ENCODE data around the gene SIVA1. TPM values are rescaled to one million over a fixed set of nuclear protein-coding genes. Genes with fewer than 3 reads are reported as not detected.

SIVA1 gene
- polyA plus RNA-seq, 1 of the 3 experiments (the other 2 are of a cell fraction), result 137 TPM

- no peak overlapping the region for H3K27ac ChIP-seq (ENCODE audit: low read depth in 2 of 2, low read length in 1 of 2)
- CTCF ChIA-PET, result interaction anchor here (1.6 to 2.2 kb wide), 3 partner anchors 10 to 45 kb away, joined by 5 to 19 read pairs (median 6); no protein-coding TSS in a partner anchor
- no peaks in the 10 kb centered on the region for H3F3A ChIP-seq (replicated peaks; ENCODE audit: insufficient read depth)
- H3K4me1 ChIP-seq (ENCODE audit: control insufficient read depth in 1 of 2, insufficient read depth in 2 of 2, low read depth in 1 of 2, low read length in 1 of 2), result no peaks in the 10 kb centered on the region
- H3K9ac ChIP-seq, result no peak overlapping the region
- peaks cover 54% of the 10 kb centered on the region for H4K20me1 ChIP-seq (ENCODE audit: insufficient read depth)
- no peaks in the 10 kb centered on the region for H3K27me3 ChIP-seq (ENCODE audit: insufficient read depth)
- peaks cover 18% of the 10 kb centered on the region for H3K79me2 ChIP-seq (ENCODE audit: insufficient read depth)
- H3K4me2 ChIP-seq, result no peak overlapping the region
- no peaks in the 10 kb centered on the region for H3K9me3 ChIP-seq
- WGBS (ENCODE audit: low lambda C conversion rate), result 100% methylated on average over 5 of the region's 24 CpGs
- POLR2A ChIA-PET, result no interaction called here
- H2AFZ ChIP-seq (ENCODE audit: low read depth), result no peak overlapping the region
- no peak for TF ChIP-seq POLR2AphosphoS5 (IDR thresholded peaks at IDR 0.05; ENCODE audit: low read depth, low read length)
- TF ChIP-seq FOSL2 (IDR thresholded peaks at IDR 0.05; ENCODE audit: borderline replicate concordance, low read depth), result no peak
- TF ChIP-seq FOXJ3 (CRISPR knock-in tag; IDR thresholded peaks at IDR 0.05), result no peak
- no peak for TF ChIP-seq RCOR1 (IDR thresholded peaks at IDR 0.05; ENCODE audit: low read length)
- H3K4me3 ChIP-seq (ENCODE audit: low read depth in 2 of 2, low read length in 1 of 2), result no peak overlapping the region
- H3K9me2 ChIP-seq, result no peaks in the 10 kb centered on the region
- peaks cover 4 to 41% of the 10 kb centered on the region in 2 experiments for H3K36me3 ChIP-seq (replicated peaks in 1 of 2; ENCODE audit: control insufficient read depth in 1 of 2, insufficient read depth in 2 of 2, low read length in 1 of 2)
- no peak for DNase-seq
Observed at GRCh38 chr14:104780513-104781030, 27.6 kb downstream of the SIVA1 start.

GRCh38 chr14:104781271-104782077, 28.5 kb downstream of the SIVA1 start:
- H4K20me1 ChIP-seq (ENCODE audit: insufficient read depth), result peaks cover 51% of the 10 kb centered on the region
- no peaks in the 10 kb centered on the region for H3K27me3 ChIP-seq (ENCODE audit: insufficient read depth)
- H3F3A ChIP-seq (replicated peaks; ENCODE audit: insufficient read depth), result no peaks in the 10 kb centered on the region
- H3K4me3 ChIP-seq (ENCODE audit: low read depth in 2 of 2, low read length in 1 of 2), result no peak overlapping the region
- no peak for DNase-seq
- CTCF ChIA-PET, result interaction anchor here (1.2 to 1.6 kb wide), 4 partner anchors 13 to 45 kb away, joined by 3 to 6 read pairs (median 4); no protein-coding TSS in a partner anchor
- no peaks in the 10 kb centered on the region for H3K9me2 ChIP-seq
- H3K36me3 ChIP-seq (replicated peaks in 1 of 2; ENCODE audit: control insufficient read depth in 1 of 2, insufficient read depth in 2 of 2, low read length in 1 of 2), result peaks cover 0 to 34% of the 10 kb centered on the region in 2 experiments
- no peaks in the 10 kb centered on the region for H3K9me3 ChIP-seq
- H3K4me2 ChIP-seq, result no peak overlapping the region
- peaks cover 19% of the 10 kb centered on the region for H3K79me2 ChIP-seq (ENCODE audit: insufficient read depth)
- no peak overlapping the region for H3K27ac ChIP-seq (ENCODE audit: low read depth in 2 of 2, low read length in 1 of 2)
- no peak overlapping the region for H3K9ac ChIP-seq
- no peak overlapping the region for H2AFZ ChIP-seq (ENCODE audit: low read depth)
- TF ChIP-seq JUND (IDR thresholded peaks at IDR 0.05), result no peak
- no peak for TF ChIP-seq TEAD4 (IDR thresholded peaks at IDR 0.05; ENCODE audit: borderline replicate concordance, insufficient read depth)
- TF ChIP-seq NFIC (IDR thresholded peaks at IDR 0.05; ENCODE audit: borderline replicate concordance), result no peak
- no peak for TF ChIP-seq FOSL2 (IDR thresholded peaks at IDR 0.05; ENCODE audit: borderline replicate concordance, low read depth)
- TF ChIP-seq USF1 (IDR thresholded peaks at IDR 0.05; ENCODE audit: borderline replicate concordance, low read depth), result no peak
- no peak for TF ChIP-seq RFX5 (IDR thresholded peaks at IDR 0.05; ENCODE audit: low read length)
- no peak for TF ChIP-seq FOXJ3 (CRISPR knock-in tag; IDR thresholded peaks at IDR 0.05)
- no peak for TF ChIP-seq PBX3 (IDR thresholded peaks at IDR 0.05)
- no peak for TF ChIP-seq CTCF (IDR thresholded peaks at IDR 0.05)
- no peak for TF ChIP-seq RXRA (IDR thresholded peaks at IDR 0.05; ENCODE audit: borderline replicate concordance, low read depth)
- TF ChIP-seq MEF2A (IDR thresholded peaks at IDR 0.05; ENCODE audit: borderline replicate concordance, low read depth), result no peak
- no peak for TF ChIP-seq REST (IDR thresholded peaks at IDR 0.05; ENCODE audit: low read depth, low read length)
- no peak for TF ChIP-seq NRF1 (IDR thresholded peaks at IDR 0.05; ENCODE audit: low read depth, low read length)
- TF ChIP-seq ELF1 (IDR thresholded peaks at IDR 0.05), result no peak
- H3K4me1 ChIP-seq (ENCODE audit: control insufficient read depth in 1 of 2, insufficient read depth in 2 of 2, low read depth in 1 of 2, low read length in 1 of 2), result no peaks in the 10 kb centered on the region
- 95% methylated on average over 11 of the region's 20 CpGs for WGBS (ENCODE audit: low lambda C conversion rate)
- POLR2A ChIA-PET, result no interaction called here
